HEK293 (cell line): ENCODE results near the gene DOCK4.
A peak's percentile ranks its signal among the peaks of the same experiment; 100 is the strongest.

ENCODE experiments used
- CTCF ChIA-PET: fragments of 350-600 bp; formaldehyde crosslinking; extraction: SDS; loops from one replicate; lab custom pipeline; 2021; ENCODE audit warnings: antibody characterized with exemption; lab: Yijun Ruan, JAX
- POLR2A ChIA-PET: fragments of 300-600 bp; formaldehyde crosslinking; extraction: SDS; loops from one replicate; lab custom pipeline; 2020; ENCODE audit warnings: antibody characterized with exemption, inconsistent platforms; lab: Yijun Ruan, JAX
- H3K27ac ChIP-seq: fragments of 200-500 bp; sonication (Bioruptor generic); 2 replicates; pipeline ENCODE4 v1.5.1; 2014; ENCODE audit warnings: low read depth, low read length, control low read depth, inconsistent platforms; ENCODE audit errors: extremely low read depth
- H3K36me3 ChIP-seq, 2 experiments: fragments of 200-500 bp in 1 of 2; sonication (Bioruptor generic) in 1 of 2; 1 replicate in 1 of 2; 2 replicates in 1 of 2; pipeline ENCODE4 v1.5.1; 2014 to 2017; ENCODE audit warnings: inconsistent platforms in 2 of 2, low read length in 2 of 2; ENCODE audit not compliant: control insufficient read depth in 2 of 2, insufficient read depth in 1 of 2
- H3K4me1 ChIP-seq: fragments of 200-500 bp; sonication (Bioruptor generic); 2 replicates; pipeline ENCODE4 v1.5.1; 2014; ENCODE audit warnings: mild to moderate bottlenecking, low read length, inconsistent platforms; ENCODE audit not compliant: control insufficient read depth, insufficient read depth
- H3K4me3 ChIP-seq: 2 replicates; pipeline ENCODE4 v1.5.1; 2011; ENCODE audit warnings: low read depth, mild to moderate bottlenecking, control low read depth, low read length, moderate library complexity
- H3K9me3 ChIP-seq: fragments of 200-500 bp; sonication (Bioruptor generic); 2 replicates; pipeline ENCODE4 v1.5.1; 2014; ENCODE audit warnings: low read depth, low read length, inconsistent platforms; ENCODE audit not compliant: control insufficient read depth, insufficient read depth
- BCL11B ChIP-seq: fragments of 450-650 bp; formaldehyde crosslinking; IDR thresholded peaks from 2 replicates; pipeline ENCODE4 v1.5.1; 2016; ENCODE audit warnings: low read depth, missing biosample characterization, missing genetic modification characterization
- FEZF1 ChIP-seq: fragments of 450-650 bp; formaldehyde crosslinking; IDR thresholded peaks from 2 replicates; pipeline ENCODE4 v1.5.1; 2016; ENCODE audit warnings: missing biosample characterization, missing genetic modification characterization
- GFI1B ChIP-seq: fragments of 450-650 bp; formaldehyde crosslinking; IDR thresholded peaks from 2 replicates; pipeline ENCODE4 v1.5.1; 2016; ENCODE audit warnings: missing biosample characterization, missing genetic modification characterization
- RBAK ChIP-seq: fragments of 450-650 bp; formaldehyde crosslinking; IDR thresholded peaks from 2 replicates; pipeline ENCODE4 v1.5.1; 2016; ENCODE audit warnings: missing biosample characterization, missing genetic modification characterization
- REPIN1 ChIP-seq: fragments of 450-650 bp; formaldehyde crosslinking; IDR thresholded peaks from 2 replicates; pipeline ENCODE4 v1.5.1; 2017; ENCODE audit warnings: missing biosample characterization, missing genetic modification characterization, low read depth
- ZNF324 ChIP-seq: fragments of 450-650 bp; formaldehyde crosslinking; IDR thresholded peaks from 2 replicates; pipeline ENCODE4 v1.5.1; 2016; ENCODE audit warnings: missing biosample characterization, missing genetic modification characterization
- ZNF354C ChIP-seq: fragments of 450-650 bp; formaldehyde crosslinking; IDR thresholded peaks from 2 replicates; pipeline ENCODE4 v1.5.1; 2016; ENCODE audit warnings: missing biosample characterization, missing genetic modification characterization, low read depth, borderline replicate concordance
- ZNF416 ChIP-seq: fragments of 450-650 bp; formaldehyde crosslinking; IDR thresholded peaks from 2 replicates; pipeline ENCODE4 v1.5.1; 2016; ENCODE audit warnings: missing biosample characterization, missing genetic modification characterization
- ZNF423 ChIP-seq: fragments of 450-650 bp; formaldehyde crosslinking; IDR thresholded peaks from 2 replicates; pipeline ENCODE4 v1.5.1; 2016; ENCODE audit warnings: missing biosample characterization, missing genetic modification characterization
- ZNF530 ChIP-seq: fragments of 450-650 bp; formaldehyde crosslinking; IDR thresholded peaks from 2 replicates; pipeline ENCODE4 v1.5.1; 2016; ENCODE audit warnings: low read depth, missing biosample characterization, missing genetic modification characterization
- ZNF629 ChIP-seq: fragments of 450-650 bp; formaldehyde crosslinking; IDR thresholded peaks from 2 replicates; pipeline ENCODE4 v1.5.1; 2017; ENCODE audit warnings: missing biosample characterization, missing genetic modification characterization
- ZNF660 ChIP-seq: fragments of 450-650 bp; IDR thresholded peaks from 2 replicates; pipeline ENCODE4 v1.5.1; 2018; ENCODE audit warnings: missing biosample characterization, mild to moderate bottlenecking, missing genetic modification characterization
- ZNF837 ChIP-seq: fragments of 450-650 bp; formaldehyde crosslinking; IDR thresholded peaks from 2 replicates; pipeline ENCODE4 v1.5.1; 2016; ENCODE audit warnings: missing biosample characterization, missing genetic modification characterization
- ZSCAN16 ChIP-seq: fragments of 450-650 bp; formaldehyde crosslinking; IDR thresholded peaks from 2 replicates; pipeline ENCODE4 v1.5.1; 2016; ENCODE audit warnings: missing biosample characterization, missing genetic modification characterization
- TF ChIP-seq, protein P1 (sequence below): fragments of 450-650 bp; formaldehyde crosslinking; IDR thresholded peaks from 2 replicates; pipeline ENCODE4 v1.5.1; 2017; ENCODE audit warnings: missing biosample characterization, missing genetic modification characterization
- TF ChIP-seq, protein P2 (sequence below): fragments of 450-650 bp; formaldehyde crosslinking; IDR thresholded peaks from 2 replicates; pipeline ENCODE4 v1.5.1; 2017; ENCODE audit warnings: missing biosample characterization, missing genetic modification characterization
- TF ChIP-seq, protein P3 (sequence below): fragments of 450-650 bp; IDR thresholded peaks from 2 replicates; pipeline ENCODE4 v1.5.1; 2018; ENCODE audit warnings: missing biosample characterization, mild to moderate bottlenecking, missing genetic modification characterization
- TF ChIP-seq, protein P4 (sequence below): fragments of 450-650 bp; formaldehyde crosslinking; IDR thresholded peaks from 2 replicates; pipeline ENCODE4 v1.5.1; 2016; ENCODE audit warnings: missing biosample characterization, missing genetic modification characterization
- TF ChIP-seq, protein P5 (sequence below): fragments of 450-650 bp; formaldehyde crosslinking; IDR thresholded peaks from 2 replicates; pipeline ENCODE4 v1.5.1; 2016; ENCODE audit warnings: missing biosample characterization, missing genetic modification characterization, low read depth

The DOCK4 gene

DNA sequence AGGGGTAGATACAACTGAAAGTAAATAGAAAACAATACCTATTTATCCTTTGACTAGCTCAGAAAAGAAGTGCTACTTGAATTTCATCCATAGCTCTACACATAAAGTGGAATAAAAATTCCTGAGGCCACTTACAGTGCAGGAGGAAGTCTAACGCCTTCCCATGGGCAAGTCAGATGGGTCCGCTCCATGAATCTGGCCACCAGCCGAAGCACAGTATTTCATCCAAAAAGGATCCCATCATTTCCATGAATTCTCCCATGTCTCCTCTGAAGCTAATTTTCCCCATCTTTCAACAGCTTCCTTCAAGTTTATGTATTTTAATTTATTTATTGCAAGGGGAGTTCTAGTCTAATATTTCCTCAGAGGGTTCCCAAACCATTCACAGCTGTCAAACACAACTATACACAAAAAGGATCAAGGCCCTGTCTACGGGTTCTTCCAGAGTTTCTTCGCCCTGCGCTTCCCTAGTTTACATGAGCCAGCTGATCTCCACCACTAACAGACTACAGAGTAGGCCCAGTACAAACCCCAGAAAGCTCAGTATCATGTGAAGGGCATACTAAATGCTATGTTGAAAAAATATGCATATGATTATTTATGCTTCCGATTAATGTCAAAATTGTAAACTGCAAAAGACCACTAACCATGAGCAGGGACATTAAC is 184.7 kb downstream of the DOCK4 start:
- no peaks in the 10 kb centered on the region for H3K36me3 ChIP-seq
- no peak for TF ChIP-seq RBAK (tag by site-specific recombination)
- TF ChIP-seq ZNF530 (tag by site-specific recombination) = no peak
- no peak for TF ChIP-seq ZNF324 (tag by site-specific recombination)
- TF ChIP-seq ZNF423 (tag by site-specific recombination) = no peak
- no peak for TF ChIP-seq ZNF660
- no peak for TF ChIP-seq FEZF1
- no peak for TF ChIP-seq BCL11B (tag by site-specific recombination)
- TF ChIP-seq, protein P1, sequence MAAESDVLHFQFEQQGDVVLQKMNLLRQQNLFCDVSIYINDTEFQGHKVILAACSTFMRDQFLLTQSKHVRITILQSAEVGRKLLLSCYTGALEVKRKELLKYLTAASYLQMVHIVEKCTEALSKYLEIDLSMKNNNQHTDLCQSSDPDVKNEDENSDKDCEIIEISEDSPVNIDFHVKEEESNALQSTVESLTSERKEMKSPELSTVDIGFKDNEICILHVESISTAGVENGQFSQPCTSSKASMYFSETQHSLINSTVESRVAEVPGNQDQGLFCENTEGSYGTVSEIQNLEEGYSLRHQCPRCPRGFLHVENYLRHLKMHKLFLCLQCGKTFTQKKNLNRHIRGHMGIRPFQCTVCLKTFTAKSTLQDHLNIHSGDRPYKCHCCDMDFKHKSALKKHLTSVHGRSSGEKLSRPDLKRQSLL (tag by site-specific recombination) = no peak
- TF ChIP-seq, protein P2, sequence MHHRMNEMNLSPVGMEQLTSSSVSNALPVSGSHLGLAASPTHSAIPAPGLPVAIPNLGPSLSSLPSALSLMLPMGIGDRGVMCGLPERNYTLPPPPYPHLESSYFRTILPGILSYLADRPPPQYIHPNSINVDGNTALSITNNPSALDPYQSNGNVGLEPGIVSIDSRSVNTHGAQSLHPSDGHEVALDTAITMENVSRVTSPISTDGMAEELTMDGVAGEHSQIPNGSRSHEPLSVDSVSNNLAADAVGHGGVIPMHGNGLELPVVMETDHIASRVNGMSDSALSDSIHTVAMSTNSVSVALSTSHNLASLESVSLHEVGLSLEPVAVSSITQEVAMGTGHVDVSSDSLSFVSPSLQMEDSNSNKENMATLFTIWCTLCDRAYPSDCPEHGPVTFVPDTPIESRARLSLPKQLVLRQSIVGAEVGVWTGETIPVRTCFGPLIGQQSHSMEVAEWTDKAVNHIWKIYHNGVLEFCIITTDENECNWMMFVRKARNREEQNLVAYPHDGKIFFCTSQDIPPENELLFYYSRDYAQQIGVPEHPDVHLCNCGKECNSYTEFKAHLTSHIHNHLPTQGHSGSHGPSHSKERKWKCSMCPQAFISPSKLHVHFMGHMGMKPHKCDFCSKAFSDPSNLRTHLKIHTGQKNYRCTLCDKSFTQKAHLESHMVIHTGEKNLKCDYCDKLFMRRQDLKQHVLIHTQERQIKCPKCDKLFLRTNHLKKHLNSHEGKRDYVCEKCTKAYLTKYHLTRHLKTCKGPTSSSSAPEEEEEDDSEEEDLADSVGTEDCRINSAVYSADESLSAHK (tag by site-specific recombination) = no peak
- TF ChIP-seq, protein P3, sequence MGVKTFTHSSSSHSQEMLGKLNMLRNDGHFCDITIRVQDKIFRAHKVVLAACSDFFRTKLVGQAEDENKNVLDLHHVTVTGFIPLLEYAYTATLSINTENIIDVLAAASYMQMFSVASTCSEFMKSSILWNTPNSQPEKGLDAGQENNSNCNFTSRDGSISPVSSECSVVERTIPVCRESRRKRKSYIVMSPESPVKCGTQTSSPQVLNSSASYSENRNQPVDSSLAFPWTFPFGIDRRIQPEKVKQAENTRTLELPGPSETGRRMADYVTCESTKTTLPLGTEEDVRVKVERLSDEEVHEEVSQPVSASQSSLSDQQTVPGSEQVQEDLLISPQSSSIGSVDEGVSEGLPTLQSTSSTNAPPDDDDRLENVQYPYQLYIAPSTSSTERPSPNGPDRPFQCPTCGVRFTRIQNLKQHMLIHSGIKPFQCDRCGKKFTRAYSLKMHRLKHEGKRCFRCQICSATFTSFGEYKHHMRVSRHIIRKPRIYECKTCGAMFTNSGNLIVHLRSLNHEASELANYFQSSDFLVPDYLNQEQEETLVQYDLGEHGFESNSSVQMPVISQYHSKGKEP (tag by site-specific recombination) = no peak
- TF ChIP-seq ZSCAN16 (tag by site-specific recombination) = no peak
- no peak for TF ChIP-seq REPIN1 (tag by site-specific recombination)
- TF ChIP-seq ZNF416 (tag by site-specific recombination) = no peak
- no peak for TF ChIP-seq ZNF837 (tag by site-specific recombination)
- TF ChIP-seq, protein P4, sequence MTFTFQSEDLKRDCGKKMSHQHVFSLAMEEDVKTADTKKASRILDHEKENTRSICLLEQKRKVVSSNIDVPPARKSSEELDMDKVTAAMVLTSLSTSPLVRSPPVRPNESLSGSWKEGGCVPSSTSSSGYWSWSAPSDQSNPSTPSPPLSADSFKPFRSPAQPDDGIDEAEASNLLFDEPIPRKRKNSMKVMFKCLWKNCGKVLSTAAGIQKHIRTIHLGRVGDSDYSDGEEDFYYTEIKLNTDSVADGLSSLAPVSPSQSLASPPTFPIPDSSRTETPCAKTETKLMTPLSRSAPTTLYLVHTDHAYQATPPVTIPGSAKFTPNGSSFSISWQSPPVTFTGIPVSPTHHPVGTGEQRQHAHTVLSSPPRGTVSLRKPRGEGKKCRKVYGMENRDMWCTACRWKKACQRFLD = no peak
- no peak for TF ChIP-seq GFI1B (tag by site-specific recombination)
- TF ChIP-seq, all 188 proteins: peak for 0
- no peaks in the 10 kb centered on the region for H3K4me1 ChIP-seq
- no peak overlapping the region for H3K27ac ChIP-seq
- CTCF ChIA-PET = interaction anchor here (0.5 to 0.7 kb wide), 3 partner anchors 12 to 984 kb away, joined by 3 to 4 read pairs (median 3); no protein-coding TSS in a partner anchor
- POLR2A ChIA-PET = interaction anchor here (1.0 kb wide), 1 partner anchor 184 kb away, joined by 3 read pairs; the partner anchor contains the start of gene DOCK4
- H3K4me3 ChIP-seq = no peak overlapping the region
- no peaks in the 10 kb centered on the region for H3K9me3 ChIP-seq

DNA sequence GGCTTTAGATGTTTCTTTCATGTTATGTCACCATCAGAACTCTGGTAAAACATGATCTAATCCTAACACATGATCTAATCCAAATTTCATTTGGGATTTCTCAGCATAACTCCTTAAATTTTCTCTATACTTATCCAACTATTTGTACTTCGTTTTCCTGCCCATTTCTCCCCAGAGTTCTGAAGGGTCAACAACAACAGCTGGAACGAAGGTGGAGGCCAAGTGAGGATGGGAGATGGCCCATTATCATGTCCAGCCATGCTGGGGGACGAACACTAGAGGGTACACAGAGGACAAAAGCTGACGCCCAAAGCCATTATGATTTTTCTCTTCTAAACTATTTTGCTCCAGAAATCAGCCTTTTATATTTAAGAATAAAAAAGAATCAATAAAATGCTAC is 185.4 kb downstream of the DOCK4 start:
- no peaks in the 10 kb centered on the region for H3K36me3 ChIP-seq
- CTCF ChIA-PET = interaction anchor here (0.6 kb wide), 1 partner anchor 984 kb away, joined by 3 read pairs; no protein-coding TSS in a partner anchor
- no peak overlapping the region for H3K27ac ChIP-seq
- H3K9me3 ChIP-seq = no peaks in the 10 kb centered on the region
- H3K4me1 ChIP-seq = no peaks in the 10 kb centered on the region
- H3K4me3 ChIP-seq = no peak overlapping the region
- POLR2A ChIA-PET = interaction anchor here (0.6 to 1.0 kb wide), 2 partner anchors 17 to 185 kb away, joined by 3 read pairs; partner anchors contain the start of gene DOCK4
- TF ChIP-seq, protein P5, sequence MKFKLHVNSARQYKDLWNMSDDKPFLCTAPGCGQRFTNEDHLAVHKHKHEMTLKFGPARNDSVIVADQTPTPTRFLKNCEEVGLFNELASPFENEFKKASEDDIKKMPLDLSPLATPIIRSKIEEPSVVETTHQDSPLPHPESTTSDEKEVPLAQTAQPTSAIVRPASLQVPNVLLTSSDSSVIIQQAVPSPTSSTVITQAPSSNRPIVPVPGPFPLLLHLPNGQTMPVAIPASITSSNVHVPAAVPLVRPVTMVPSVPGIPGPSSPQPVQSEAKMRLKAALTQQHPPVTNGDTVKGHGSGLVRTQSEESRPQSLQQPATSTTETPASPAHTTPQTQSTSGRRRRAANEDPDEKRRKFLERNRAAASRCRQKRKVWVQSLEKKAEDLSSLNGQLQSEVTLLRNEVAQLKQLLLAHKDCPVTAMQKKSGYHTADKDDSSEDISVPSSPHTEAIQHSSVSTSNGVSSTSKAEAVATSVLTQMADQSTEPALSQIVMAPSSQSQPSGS (tag by site-specific recombination) = 0 out of 2 replicates have a peak, but pooled peaks have one; percentile 9
- no peak for TF ChIP-seq ZNF354C
- TF ChIP-seq ZNF629 (tag by site-specific recombination) = 0 out of 2 replicates have a peak, but pooled peaks have one; percentile 29
- TF ChIP-seq, all 188 proteins: peak for 2
